Nephron (organoid): ENCODE data around the gene DCAF4.

Experiments
- H3K27ac Mint-ChIP-seq, 3 experiments: 2 replicates each; pipeline ENCODE4 v1.8.0; 2020; ENCODE audit warnings: mixed read lengths in 3 of 3, mild to moderate bottlenecking in 2 of 3, moderate library complexity in 1 of 3
- H3K27me3 Mint-ChIP-seq: 2 replicates; pipeline ENCODE4 v1.8.0; 2021; ENCODE audit warnings: low read depth, mild to moderate bottlenecking, moderate library complexity, mixed read lengths
- H3K36me3 Mint-ChIP-seq: 2 replicates; pipeline ENCODE4 v1.8.0; 2020; ENCODE audit warnings: low read depth, mixed read lengths
- H3K4me1 Mint-ChIP-seq: 2 replicates; pipeline ENCODE4 v1.8.0; 2020; ENCODE audit warnings: mixed read lengths
- H3K4me3 Mint-ChIP-seq, 3 experiments: 2 replicates each; pipeline ENCODE4 v1.8.0; 2020; ENCODE audit warnings: mild to moderate bottlenecking in 3 of 3, mixed read lengths in 3 of 3, moderate library complexity in 2 of 3
- H3K9me3 Mint-ChIP-seq: 2 replicates; pipeline ENCODE4 v1.8.0; 2020; ENCODE audit warnings: mixed read lengths
- TF ChIP-seq, protein P1 (sequence below), 3 experiments: fragments of 200-600 bp; sonication (generic); IDR thresholded peaks; one replicate each; pipeline ENCODE4 v1.5.0; 2021; ENCODE audit warnings: antibody characterized with exemption in 3 of 3; ENCODE audit not compliant: unreplicated experiment in 3 of 3

Gene DCAF4

GRCh38 chr14:72892103-72892878 lies 34.0 kb upstream of the DCAF4 start:
- peak overlapping the region; percentile 97 to 100 (median 98) for H3K4me3 Mint-ChIP-seq
- H3K9me3 Mint-ChIP-seq = peaks cover 2% of the 10 kb centered on the region
- peaks cover 78% of the 10 kb centered on the region for H3K27me3 Mint-ChIP-seq
- H3K36me3 Mint-ChIP-seq = peaks cover 3% of the 10 kb centered on the region
- H3K27ac Mint-ChIP-seq = peak overlapping the region; percentile 32 to 80 (median 77)
- TF ChIP-seq, protein P1, sequence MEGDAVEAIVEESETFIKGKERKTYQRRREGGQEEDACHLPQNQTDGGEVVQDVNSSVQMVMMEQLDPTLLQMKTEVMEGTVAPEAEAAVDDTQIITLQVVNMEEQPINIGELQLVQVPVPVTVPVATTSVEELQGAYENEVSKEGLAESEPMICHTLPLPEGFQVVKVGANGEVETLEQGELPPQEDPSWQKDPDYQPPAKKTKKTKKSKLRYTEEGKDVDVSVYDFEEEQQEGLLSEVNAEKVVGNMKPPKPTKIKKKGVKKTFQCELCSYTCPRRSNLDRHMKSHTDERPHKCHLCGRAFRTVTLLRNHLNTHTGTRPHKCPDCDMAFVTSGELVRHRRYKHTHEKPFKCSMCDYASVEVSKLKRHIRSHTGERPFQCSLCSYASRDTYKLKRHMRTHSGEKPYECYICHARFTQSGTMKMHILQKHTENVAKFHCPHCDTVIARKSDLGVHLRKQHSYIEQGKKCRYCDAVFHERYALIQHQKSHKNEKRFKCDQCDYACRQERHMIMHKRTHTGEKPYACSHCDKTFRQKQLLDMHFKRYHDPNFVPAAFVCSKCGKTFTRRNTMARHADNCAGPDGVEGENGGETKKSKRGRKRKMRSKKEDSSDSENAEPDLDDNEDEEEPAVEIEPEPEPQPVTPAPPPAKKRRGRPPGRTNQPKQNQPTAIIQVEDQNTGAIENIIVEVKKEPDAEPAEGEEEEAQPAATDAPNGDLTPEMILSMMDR (IDR thresholded peaks at IDR 0.05; ENCODE audit: unreplicated experiment in 3 of 3) = no peak
- peaks cover 34% of the 10 kb centered on the region for H3K4me1 Mint-ChIP-seq

GRCh38 chr14:72892879-72893635 lies 33.2 kb upstream of the DCAF4 start:
- Mint-ChIP-seq H3K4me1 (peaks cover 34% of the 10 kb centered on the region), H3K27me3 (peaks cover 71% of the 10 kb centered on the region), H3K27ac (peak overlapping the region; percentile 32 to 80 (median 77)), H3K9me3 (no peaks in the 10 kb centered on the region), H3K4me3 (peak overlapping the region; percentile 97 to 100 (median 98)), H3K36me3 (no peaks in the 10 kb centered on the region)
- TF ChIP-seq, protein P1 (IDR thresholded peaks at IDR 0.05; ENCODE audit: unreplicated experiment in 3 of 3) = no peak

DNA sequence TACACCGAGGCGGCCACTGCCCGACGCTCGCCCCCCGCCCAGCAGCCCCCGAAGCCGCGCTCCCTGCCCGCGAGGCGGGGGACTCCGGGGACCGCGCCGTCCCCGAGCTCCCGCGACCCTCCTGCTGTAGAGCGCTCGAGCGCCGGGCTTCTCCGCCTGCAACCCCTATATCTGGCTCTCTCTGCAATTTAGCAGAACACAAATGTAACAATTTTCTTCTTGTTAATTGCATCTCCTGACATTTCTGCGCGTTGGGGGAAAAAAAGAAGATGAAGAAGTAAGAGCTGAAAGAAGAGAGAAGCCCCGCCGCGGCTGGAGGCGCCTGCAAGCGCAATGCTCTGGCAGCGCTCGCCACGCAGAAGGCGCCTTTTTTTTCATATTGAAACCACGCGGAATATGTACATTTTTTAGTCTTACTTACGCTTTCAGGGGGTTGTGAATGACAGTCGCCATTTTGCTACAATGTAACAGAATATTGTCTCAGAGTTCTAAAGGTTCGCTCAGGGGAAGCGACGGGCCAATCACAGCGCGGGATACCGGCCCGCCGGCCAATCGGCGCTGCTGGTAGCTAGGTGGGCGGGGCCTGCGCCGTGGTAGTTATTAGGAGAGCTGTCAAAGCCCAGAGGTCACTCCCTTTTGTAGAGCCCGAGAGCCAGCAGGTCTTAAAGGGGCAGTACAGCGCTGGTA lies 32.5 kb upstream of the DCAF4 start, which contains the start of gene DPF3:
DPF3 (minus strand) TSS at position 466 of the 687 bp plus-strand sequence; CDS start at position 453, 13 bp downstream.
- Mint-ChIP-seq H3K27ac (peak within 1 kb of the TSS; percentile 74 to 90 (median 74)), H3K27me3 (peaks cover 68% of the 10 kb centered on the region), H3K36me3 (no peaks in the 10 kb centered on the region), H3K9me3 (no peaks in the 10 kb centered on the region), H3K4me3 (peak within 1 kb of the TSS; percentile 97 to 100 (median 98)), H3K4me1 (peaks cover 34% of the 10 kb centered on the region)
- TF ChIP-seq, protein P1 (IDR thresholded peaks at IDR 0.05; ENCODE audit: unreplicated experiment in 3 of 3) = no peak

GRCh38 chr14:72894323-72894622 lies 32.0 kb upstream of the DCAF4 start:
- Mint-ChIP-seq H3K4me3 (peak overlapping the region; percentile 86 to 93 (median 89)), H3K36me3 (no peaks in the 10 kb centered on the region), H3K4me1 (peaks cover 34% of the 10 kb centered on the region), H3K27me3 (peaks cover 68% of the 10 kb centered on the region), H3K27ac (peak overlapping the region; percentile 74 to 90 (median 74)), H3K9me3 (no peaks in the 10 kb centered on the region)
- TF ChIP-seq, protein P1 (IDR thresholded peaks at IDR 0.05; ENCODE audit: unreplicated experiment in 3 of 3) = no peak

- Mint-ChIP-seq H3K36me3 (no peaks in the 10 kb centered on the region), H3K27ac (peak overlapping the region; percentile 74 to 90 (median 74)), H3K9me3 (no peaks in the 10 kb centered on the region), H3K4me1 (peaks cover 34% of the 10 kb centered on the region), H3K4me3 (peak overlapping the region; percentile 86 to 93 (median 89)), H3K27me3 (peaks cover 69% of the 10 kb centered on the region)
- TF ChIP-seq, protein P1 (IDR thresholded peaks at IDR 0.05; ENCODE audit: unreplicated experiment in 3 of 3) = no peak
These were observed 31.5 kb upstream of the DCAF4 start for GRCh38 chr14:72894623-72895378.
